ENCODE results near the gene PARG.
"Not testable (repeated sequence)": the region's sequence is repeated elsewhere in the genome, so short reads cannot be mapped to it uniquely, and the experiment has no call there.

- TF ChIP-seq EZH2phosphoT487, EZH2 (IDR thresholded peaks at IDR 0.05): not testable (repeated sequence)
- TF ChIP-seq, protein P1, sequence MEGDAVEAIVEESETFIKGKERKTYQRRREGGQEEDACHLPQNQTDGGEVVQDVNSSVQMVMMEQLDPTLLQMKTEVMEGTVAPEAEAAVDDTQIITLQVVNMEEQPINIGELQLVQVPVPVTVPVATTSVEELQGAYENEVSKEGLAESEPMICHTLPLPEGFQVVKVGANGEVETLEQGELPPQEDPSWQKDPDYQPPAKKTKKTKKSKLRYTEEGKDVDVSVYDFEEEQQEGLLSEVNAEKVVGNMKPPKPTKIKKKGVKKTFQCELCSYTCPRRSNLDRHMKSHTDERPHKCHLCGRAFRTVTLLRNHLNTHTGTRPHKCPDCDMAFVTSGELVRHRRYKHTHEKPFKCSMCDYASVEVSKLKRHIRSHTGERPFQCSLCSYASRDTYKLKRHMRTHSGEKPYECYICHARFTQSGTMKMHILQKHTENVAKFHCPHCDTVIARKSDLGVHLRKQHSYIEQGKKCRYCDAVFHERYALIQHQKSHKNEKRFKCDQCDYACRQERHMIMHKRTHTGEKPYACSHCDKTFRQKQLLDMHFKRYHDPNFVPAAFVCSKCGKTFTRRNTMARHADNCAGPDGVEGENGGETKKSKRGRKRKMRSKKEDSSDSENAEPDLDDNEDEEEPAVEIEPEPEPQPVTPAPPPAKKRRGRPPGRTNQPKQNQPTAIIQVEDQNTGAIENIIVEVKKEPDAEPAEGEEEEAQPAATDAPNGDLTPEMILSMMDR (IDR thresholded peaks at IDR 0.05): not testable (repeated sequence)
These were observed 1.8 kb upstream of the PARG start for GRCh38 chr10:49943607-49944006.

Measured in neural progenitor cell (in vitro differentiated cells).